GM18868 (cell line): ENCODE results near the gene ALX4.

ENCODE experiments used
- ATAC-seq: cut with Tn5 transposase; IDR thresholded peaks from one replicate; pipeline ENCODE4 v1.9.1; 2021; ENCODE audit warnings: mild to moderate bottlenecking, moderate library complexity; ENCODE audit not compliant: unreplicated experiment

Gene ALX4

GRCh38 chr11:44316659-44317240 lies 6.8 kb upstream of the ALX4 start:
- ATAC-seq = no peak

- ATAC-seq = no peak
Measured at GRCh38 chr11:44315947-44316658, 6.2 kb upstream of the ALX4 start.

- no peak for ATAC-seq
Measured at GRCh38 chr11:44314733-44315132, 4.8 kb upstream of the ALX4 start.

GRCh38 chr11:44313761-44314489 lies 4.0 kb upstream of the ALX4 start:
- ATAC-seq = no peak

GRCh38 chr11:44312876-44313275 lies 2.9 kb upstream of the ALX4 start:
- no peak for ATAC-seq

- ATAC-seq = no peak
Measured at GRCh38 chr11:44311339-44312261, 1.7 kb upstream of the ALX4 start.

- no peak for ATAC-seq
Measured at GRCh38 chr11:44310463-44311272, 729 bp upstream of the ALX4 start.

GRCh38 chr11:44310206-44310462 lies 195 bp upstream of the ALX4 start:
- no peak for ATAC-seq

- ATAC-seq = no peak
Measured at GRCh38 chr11:44308923-44309477, 939 bp downstream of the ALX4 start.

GRCh38 chr11:44308256-44308922 lies 1.6 kb downstream of the ALX4 start:
- ATAC-seq = no peak

GRCh38 chr11:44307340-44308099 lies 2.4 kb downstream of the ALX4 start:
- ATAC-seq = no peak

- no peak for ATAC-seq
Measured at GRCh38 chr11:44306918-44307244, 3.1 kb downstream of the ALX4 start.

- ATAC-seq = no peak
Measured at GRCh38 chr11:44306052-44306917, 3.7 kb downstream of the ALX4 start.

- no peak for ATAC-seq
Measured at GRCh38 chr11:44305470-44306051, 4.4 kb downstream of the ALX4 start.

- no peak for ATAC-seq
Measured at GRCh38 chr11:44305026-44305469, 4.9 kb downstream of the ALX4 start.

GRCh38 chr11:44304091-44305025 lies 5.6 kb downstream of the ALX4 start:
- ATAC-seq = no peak
